Fibroblast of the aortic adventitia (primary cell): ENCODE results near the gene MYADM. TPM values are rescaled to one million over a fixed set of nuclear protein-coding genes. Genes with fewer than 3 reads are reported as not detected.

ENCODE experiments used
- DNase-seq: peaks from one replicate; pipeline ENCODE4 v3.0.0-alpha.2; 2010; ENCODE audit warnings: low read depth
- H3K4me3 ChIP-seq: 2 replicates; pipeline ENCODE4 v1.5.1; 2011; ENCODE audit warnings: low read depth, mild to moderate bottlenecking, control low read depth, low read length, moderate library complexity
- total RNA-seq: library from RNA; depleted of rRNA; stranded (reverse); fragments of >200 nt; gene quantifications from 2 replicates; pipeline ENCODE4 v1.2.3, GENCODE V29; 2012; ENCODE audit warnings: low replicate concordance
- TF ChIP-seq, protein P1 (sequence below): IDR thresholded peaks from 2 replicates; pipeline ENCODE4 v1.5.1; 2011; ENCODE audit warnings: mild to moderate bottlenecking, low read length, control low read depth, inconsistent platforms; ENCODE audit not compliant: insufficient read depth

MYADM gene
- total RNA-seq, 1 donor = 30.2 TPM

DNA sequence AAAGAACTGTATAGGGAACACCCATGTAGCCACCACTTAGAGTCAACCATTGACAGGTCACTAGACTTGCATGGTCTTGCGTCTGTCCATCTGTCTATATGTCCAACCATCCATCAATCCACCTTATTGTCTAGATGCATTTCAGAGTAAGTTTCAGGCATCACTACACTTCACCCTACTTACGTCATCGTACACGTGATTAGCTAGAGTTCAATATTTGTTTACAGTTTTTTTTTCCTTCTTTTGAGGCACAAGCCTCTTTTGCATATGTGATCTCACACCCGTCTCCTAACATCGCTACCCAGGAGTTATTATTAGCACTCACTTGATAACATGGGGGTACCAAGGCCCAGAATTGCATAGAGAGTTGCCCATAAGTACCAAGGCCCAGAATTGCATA, 48.3 kb downstream of the MYADM start:
- H3K4me3 ChIP-seq = no peak overlapping the region
- DNase-seq = no peak
- TF ChIP-seq, protein P1, sequence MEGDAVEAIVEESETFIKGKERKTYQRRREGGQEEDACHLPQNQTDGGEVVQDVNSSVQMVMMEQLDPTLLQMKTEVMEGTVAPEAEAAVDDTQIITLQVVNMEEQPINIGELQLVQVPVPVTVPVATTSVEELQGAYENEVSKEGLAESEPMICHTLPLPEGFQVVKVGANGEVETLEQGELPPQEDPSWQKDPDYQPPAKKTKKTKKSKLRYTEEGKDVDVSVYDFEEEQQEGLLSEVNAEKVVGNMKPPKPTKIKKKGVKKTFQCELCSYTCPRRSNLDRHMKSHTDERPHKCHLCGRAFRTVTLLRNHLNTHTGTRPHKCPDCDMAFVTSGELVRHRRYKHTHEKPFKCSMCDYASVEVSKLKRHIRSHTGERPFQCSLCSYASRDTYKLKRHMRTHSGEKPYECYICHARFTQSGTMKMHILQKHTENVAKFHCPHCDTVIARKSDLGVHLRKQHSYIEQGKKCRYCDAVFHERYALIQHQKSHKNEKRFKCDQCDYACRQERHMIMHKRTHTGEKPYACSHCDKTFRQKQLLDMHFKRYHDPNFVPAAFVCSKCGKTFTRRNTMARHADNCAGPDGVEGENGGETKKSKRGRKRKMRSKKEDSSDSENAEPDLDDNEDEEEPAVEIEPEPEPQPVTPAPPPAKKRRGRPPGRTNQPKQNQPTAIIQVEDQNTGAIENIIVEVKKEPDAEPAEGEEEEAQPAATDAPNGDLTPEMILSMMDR = no peak

DNA sequence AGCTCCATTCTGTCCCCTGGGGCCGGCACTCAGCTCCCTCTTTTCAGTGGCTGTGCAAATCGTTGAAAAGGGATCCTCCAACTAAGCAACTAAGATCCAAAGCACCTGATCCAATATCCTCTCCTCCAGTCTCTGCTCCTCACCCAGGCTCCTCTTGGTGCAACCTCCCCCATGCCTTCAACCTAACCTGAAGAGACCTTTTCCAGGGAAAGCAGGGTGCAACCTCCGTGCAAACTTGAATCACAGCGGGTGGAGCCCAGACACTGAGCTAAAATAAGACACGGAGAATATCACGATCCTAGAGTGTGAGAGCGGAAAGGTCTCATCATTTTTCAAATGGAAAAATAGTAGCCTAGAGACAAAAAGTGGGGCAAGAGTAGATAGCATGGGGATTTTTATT, 49.7 kb downstream of the MYADM start:
- TF ChIP-seq, protein P1 = no peak
- DNase-seq = no peak
- H3K4me3 ChIP-seq = no peak overlapping the region

Other genes starting within 250 kb of the MYADM start
- gene DPRX, start 235.9 kb upstream of the MYADM start, total RNA-seq = not detected in 2 replicates
- not detected in 2 replicates for gene NLRP12, start 43.6 kb upstream of the MYADM start, total RNA-seq
- not detected in 2 replicates for gene PRKCG, start 14.3 kb downstream of the MYADM start, total RNA-seq
- gene CACNG7, start 41.4 kb downstream of the MYADM start, total RNA-seq = 0.57 and 1.9 TPM in 2 replicates
- 0.41 and 0.45 TPM in 2 replicates for gene CACNG8, start 95.1 kb downstream of the MYADM start, total RNA-seq
- 1.1 TPM in 1 of 2 replicates, not detected in the other for gene CACNG6, start 123.8 kb downstream of the MYADM start, total RNA-seq
- not detected in 2 replicates for gene VSTM1, start 196.0 kb downstream of the MYADM start, total RNA-seq
- not detected in 2 replicates for gene TARM1, start 213.5 kb downstream of the MYADM start, total RNA-seq
- 0.63 and 2.5 TPM in 2 replicates for gene OSCAR, start 232.9 kb downstream of the MYADM start, total RNA-seq
- gene NDUFA3, start 235.0 kb downstream of the MYADM start, total RNA-seq = 9.0 and 11.4 TPM in 2 replicates
- 8.9 and 18.3 TPM in 2 replicates for gene TFPT, start 247.8 kb downstream of the MYADM start, total RNA-seq
- gene PRPF31, start 247.9 kb downstream of the MYADM start, total RNA-seq = 32.6 and 37.2 TPM in 2 replicates